PFSK-1 (cell line): Measurements from ENCODE around the gene BEND7.

Source experiments
- SIN3A ChIP-seq: IDR thresholded peaks from 2 replicates; pipeline ENCODE4 v1.6.1; 2012; ENCODE audit warnings: mild to moderate bottlenecking, low read length, moderate library complexity, borderline replicate concordance; ENCODE audit not compliant: insufficient read depth
- TAF1 ChIP-seq: IDR thresholded peaks from 2 replicates; pipeline ENCODE4 v1.6.1; 2012; ENCODE audit warnings: low read length, control low read depth, borderline replicate concordance; ENCODE audit not compliant: insufficient read depth

GRCh38 chr10:13412894-13413293 lies 115.9 kb downstream of the BEND7 start:
- TF ChIP-seq SIN3A (no peak), TAF1 (no peak)
